Measurements from ENCODE around the gene NSDHL. TPM values are rescaled to one million over a fixed set of nuclear protein-coding genes. Genes with fewer than 3 reads are reported as not detected.

Gene NSDHL
- total RNA-seq, 1 experiment from 2014 or later: 55.1 TPM

DNA sequence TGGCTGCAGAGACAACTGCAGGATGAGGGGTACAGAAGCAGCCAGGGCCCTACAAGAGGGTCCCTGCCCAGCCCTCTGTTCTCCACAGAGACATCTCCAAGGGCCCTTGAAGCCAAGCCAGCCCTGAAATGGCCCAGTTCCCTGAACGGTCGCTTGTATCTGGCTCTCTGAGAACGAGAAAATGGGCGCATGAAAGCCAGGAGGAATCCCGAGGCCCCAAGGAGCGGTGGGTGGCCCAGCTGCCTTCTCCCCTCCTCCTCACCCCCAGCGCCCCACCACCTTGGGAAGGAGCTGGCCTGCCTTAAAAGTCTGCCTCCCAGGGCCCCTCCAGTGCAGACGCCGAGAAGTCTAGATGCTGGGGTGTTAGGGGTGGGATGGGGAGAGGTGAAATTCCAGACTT, 72.7 kb downstream of the NSDHL start:
- Histone ChIP-seq H3K27ac (no peak overlapping the region), H3F3A (ENCODE audit: insufficient read depth, low read depth) (peaks cover 9% of the 10 kb centered on the region; the same call in 1 of the 2 replicates), H3K9me3 (ENCODE audit: insufficient read depth, low read depth) (no peaks in the 10 kb centered on the region), H4K20me1 (ENCODE audit: insufficient read depth) (no peaks in the 10 kb centered on the region), H2AFZ (no peak overlapping the region), H3K4me2 (no peak overlapping the region), H3K36me3 (ENCODE audit: low read depth) (no peaks in the 10 kb centered on the region), H3K79me2 (ENCODE audit: low read depth) (peaks cover 7% of the 10 kb centered on the region; the same call in 1 of the 2 replicates), H3K4me3 (no peak overlapping the region), H3K4me1 (replicated peaks; ENCODE audit: insufficient read depth) (peaks cover 24% of the 10 kb centered on the region), H3K9me2 (ENCODE audit: insufficient read depth) (no peaks in the 10 kb centered on the region), H3K27me3 (ENCODE audit: insufficient read depth, low read depth) (no peaks in the 10 kb centered on the region)
- DNase-seq: no peak
- BruUV-seq (replicated peaks): no TSS peak
- ChIA-PET CTCF (interaction anchor here (0.6 kb wide), 1 partner anchor 305 kb away, joined by 3 read pairs; no protein-coding TSS in a partner anchor), POLR2A (ENCODE audit: unreplicated experiment) (no interaction called here)
- intact Hi-C loops (cut with micrococcal nuclease; ENCODE audit: unreplicated experiment): no loop called here
- TF ChIP-seq, protein P1, sequence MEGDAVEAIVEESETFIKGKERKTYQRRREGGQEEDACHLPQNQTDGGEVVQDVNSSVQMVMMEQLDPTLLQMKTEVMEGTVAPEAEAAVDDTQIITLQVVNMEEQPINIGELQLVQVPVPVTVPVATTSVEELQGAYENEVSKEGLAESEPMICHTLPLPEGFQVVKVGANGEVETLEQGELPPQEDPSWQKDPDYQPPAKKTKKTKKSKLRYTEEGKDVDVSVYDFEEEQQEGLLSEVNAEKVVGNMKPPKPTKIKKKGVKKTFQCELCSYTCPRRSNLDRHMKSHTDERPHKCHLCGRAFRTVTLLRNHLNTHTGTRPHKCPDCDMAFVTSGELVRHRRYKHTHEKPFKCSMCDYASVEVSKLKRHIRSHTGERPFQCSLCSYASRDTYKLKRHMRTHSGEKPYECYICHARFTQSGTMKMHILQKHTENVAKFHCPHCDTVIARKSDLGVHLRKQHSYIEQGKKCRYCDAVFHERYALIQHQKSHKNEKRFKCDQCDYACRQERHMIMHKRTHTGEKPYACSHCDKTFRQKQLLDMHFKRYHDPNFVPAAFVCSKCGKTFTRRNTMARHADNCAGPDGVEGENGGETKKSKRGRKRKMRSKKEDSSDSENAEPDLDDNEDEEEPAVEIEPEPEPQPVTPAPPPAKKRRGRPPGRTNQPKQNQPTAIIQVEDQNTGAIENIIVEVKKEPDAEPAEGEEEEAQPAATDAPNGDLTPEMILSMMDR (conservative IDR thresholded peaks at IDR 0.05): no peak
- TF ChIP-seq EZH2 (IDR thresholded peaks at IDR 0.05; ENCODE audit: low read depth): no peak

DNA sequence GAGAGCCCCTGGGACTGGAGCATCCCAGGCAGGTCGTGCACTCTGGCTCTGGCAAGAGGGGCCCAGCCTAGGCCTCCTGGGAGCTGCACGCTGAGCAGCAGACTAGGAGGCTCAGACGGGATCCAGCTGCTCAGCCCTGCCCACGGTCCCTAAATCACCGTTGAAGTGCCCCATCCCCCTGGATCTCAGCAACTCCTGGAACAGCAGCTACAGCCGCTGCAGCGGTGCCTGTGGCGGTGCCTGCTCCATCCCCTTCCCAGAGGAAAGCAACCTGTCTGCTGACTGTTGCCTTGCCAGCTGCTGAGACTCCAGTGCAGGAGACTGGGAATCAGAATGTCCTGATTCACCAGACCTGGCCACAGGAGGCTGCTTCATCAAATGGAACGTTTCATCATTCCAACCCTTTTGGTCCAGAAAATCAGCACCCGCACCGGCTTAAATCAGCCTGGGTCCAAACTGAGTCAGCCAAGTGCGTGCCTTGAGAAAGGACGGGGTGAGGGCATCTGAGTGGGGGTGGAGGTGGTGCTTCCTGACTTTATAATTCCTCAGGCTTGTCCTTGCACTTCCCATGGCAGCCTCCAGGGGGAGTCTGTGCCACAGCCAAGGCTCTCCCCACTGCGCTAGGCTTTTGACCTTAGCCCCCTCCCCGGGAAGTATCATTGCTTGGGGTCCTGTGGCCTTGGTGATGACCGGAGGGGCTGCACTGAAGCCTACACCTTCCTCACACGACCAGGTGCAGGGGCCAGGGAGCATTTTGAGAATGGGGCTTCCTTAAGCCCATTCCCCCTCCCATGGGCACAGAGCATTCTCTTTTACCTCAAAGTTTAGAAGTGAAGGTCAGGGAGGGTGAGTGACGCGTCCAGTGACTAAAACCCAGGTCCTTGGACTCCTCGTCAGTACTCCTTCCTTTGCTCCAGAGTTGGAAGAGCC, 73.6 kb downstream of the NSDHL start:
- no peak overlapping the region for H3K4me3 ChIP-seq
- H2AFZ ChIP-seq: no peak overlapping the region
- H4K20me1 ChIP-seq (ENCODE audit: insufficient read depth): no peaks in the 10 kb centered on the region
- peaks cover 4% of the 10 kb centered on the region; the same call in 1 of the 2 replicates for H3K79me2 ChIP-seq (ENCODE audit: low read depth)
- intact Hi-C loops (cut with micrococcal nuclease; ENCODE audit: unreplicated experiment): no loop called here
- no peak overlapping the region for H3K4me2 ChIP-seq
- peak in 1 of 2 experiments; percentile 36 for DNase-seq
- no TSS peak for BruUV-seq (replicated peaks)
- peaks cover 20% of the 10 kb centered on the region for H3K4me1 ChIP-seq (replicated peaks; ENCODE audit: insufficient read depth)
- TF ChIP-seq EZH2 (IDR thresholded peaks at IDR 0.05; ENCODE audit: low read depth): no peak
- TF ChIP-seq, protein P1 (conservative IDR thresholded peaks at IDR 0.05): peak; percentile 97
- H3K9me3 ChIP-seq (ENCODE audit: insufficient read depth, low read depth): no peaks in the 10 kb centered on the region
- H3F3A ChIP-seq (ENCODE audit: insufficient read depth, low read depth): peaks cover 9% of the 10 kb centered on the region; the same call in 1 of the 2 replicates
- ChIA-PET CTCF (interaction anchor here (0.6 kb wide), 1 partner anchor 306 kb away, joined by 3 read pairs; no protein-coding TSS in a partner anchor), POLR2A (ENCODE audit: unreplicated experiment) (interaction anchor here (0.8 kb wide), 1 partner anchor 13 kb away, joined by 36 read pairs; no protein-coding TSS in a partner anchor)
- no peaks in the 10 kb centered on the region for H3K27me3 ChIP-seq (ENCODE audit: insufficient read depth, low read depth)
- no peaks in the 10 kb centered on the region for H3K36me3 ChIP-seq (ENCODE audit: low read depth)
- no peaks in the 10 kb centered on the region for H3K9me2 ChIP-seq (ENCODE audit: insufficient read depth)
- H3K27ac ChIP-seq: no peak overlapping the region

DNA sequence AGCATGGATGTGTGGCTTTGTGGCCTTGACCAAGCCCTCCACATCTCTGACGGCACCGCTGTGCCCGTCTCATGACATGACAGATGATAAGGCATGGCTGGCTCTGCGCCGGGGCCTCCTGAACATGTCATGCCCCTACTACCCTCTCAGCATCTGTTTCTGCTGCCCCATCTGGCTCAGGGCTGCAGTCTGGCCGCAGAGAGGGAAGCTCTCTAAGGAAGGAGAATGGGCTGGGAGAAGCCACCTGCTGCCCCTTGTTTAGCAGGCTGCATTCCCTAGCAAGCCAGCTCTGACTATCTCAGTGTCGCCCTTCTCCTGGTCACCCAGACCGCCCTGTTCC, 74.2 kb downstream of the NSDHL start:
- H3K4me2 ChIP-seq: no peak overlapping the region
- POLR2A ChIA-PET (ENCODE audit: unreplicated experiment): interaction anchor here (0.6 to 0.8 kb wide), 2 partner anchors 14 to 74 kb away, joined by 3 to 36 read pairs; partner anchors contain the start of gene NSDHL
- H3K79me2 ChIP-seq (ENCODE audit: low read depth): peaks cover 4% of the 10 kb centered on the region; the same call in 1 of the 2 replicates
- no peaks in the 10 kb centered on the region for H3K9me2 ChIP-seq (ENCODE audit: insufficient read depth)
- intact Hi-C loops (cut with micrococcal nuclease; ENCODE audit: unreplicated experiment): no loop called here
- no peaks in the 10 kb centered on the region for H3K9me3 ChIP-seq (ENCODE audit: insufficient read depth, low read depth)
- no TSS peak for BruUV-seq (replicated peaks)
- TF ChIP-seq, protein P1 (conservative IDR thresholded peaks at IDR 0.05): no peak
- no peak for TF ChIP-seq EZH2 (IDR thresholded peaks at IDR 0.05; ENCODE audit: low read depth)
- CTCF ChIA-PET: interaction anchor here (0.6 kb wide), 1 partner anchor 681 kb away, joined by 4 read pairs; no protein-coding TSS in a partner anchor
- no peak for DNase-seq
- H2AFZ ChIP-seq: no peak overlapping the region
- peaks cover 20% of the 10 kb centered on the region for H3K4me1 ChIP-seq (replicated peaks; ENCODE audit: insufficient read depth)
- no peaks in the 10 kb centered on the region for H3K27me3 ChIP-seq (ENCODE audit: insufficient read depth, low read depth)
- H3K4me3 ChIP-seq: no peak overlapping the region
- no peaks in the 10 kb centered on the region for H4K20me1 ChIP-seq (ENCODE audit: insufficient read depth)
- H3F3A ChIP-seq (ENCODE audit: insufficient read depth, low read depth): peaks cover 9% of the 10 kb centered on the region; the same call in 1 of the 2 replicates
- no peak overlapping the region for H3K27ac ChIP-seq
- H3K36me3 ChIP-seq (ENCODE audit: low read depth): no peaks in the 10 kb centered on the region
